Measurements from ENCODE around the gene SNF8.

- TF ChIP-seq SMC3 (conservative IDR thresholded peaks at IDR 0.05; ENCODE audit: poor library complexity), result no peak
- TF ChIP-seq CTCF (IDR thresholded peaks at IDR 0.05; ENCODE audit: poor library complexity, severe bottlenecking), result no peak
- no peak for TF ChIP-seq RAD21 (conservative IDR thresholded peaks at IDR 0.05)
- no peak for TF ChIP-seq POLR2AphosphoS5 (IDR thresholded peaks at IDR 0.05)
- TF ChIP-seq EP300 (conservative IDR thresholded peaks at IDR 0.05; ENCODE audit: poor library complexity, severe bottlenecking), result no peak
- no peak for TF ChIP-seq TAF1 (IDR thresholded peaks at IDR 0.05; ENCODE audit: low read depth)
- TF ChIP-seq REST (IDR thresholded peaks at IDR 0.05; ENCODE audit: borderline replicate concordance), result no peak
These were observed 17.0 kb upstream of the SNF8 start for GRCh38 chr17:48961516-48962233.
